ENCODE data around the gene TIE1. TPM values are rescaled to one million over a fixed set of nuclear protein-coding genes. Genes with fewer than 3 reads are reported as not detected.

Gene TIE1
- total RNA-seq, 6 donors from 2014 or later = 23.9 to 170 (median 51.4) TPM

DNA sequence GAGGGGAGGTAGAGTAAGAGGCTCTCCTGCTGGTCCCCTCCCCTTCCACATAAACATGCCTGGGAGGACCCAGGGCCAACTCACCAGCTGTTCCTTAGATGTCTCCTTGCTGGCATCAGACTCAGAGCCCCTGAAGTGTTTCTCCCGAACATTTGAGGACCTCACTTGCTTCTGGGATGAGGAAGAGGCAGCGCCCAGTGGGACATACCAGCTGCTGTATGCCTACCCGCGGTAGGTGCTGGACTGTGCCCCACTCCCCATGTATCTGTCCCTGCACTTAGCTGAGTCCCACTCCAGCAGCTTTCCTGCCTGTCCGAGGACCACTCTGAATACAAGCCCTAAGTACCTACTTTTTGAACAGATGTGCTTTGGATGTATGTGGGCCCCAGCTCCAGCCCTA, 37.2 kb downstream of the TIE1 start:
- Histone ChIP-seq H3K9me3 (no peaks in the 10 kb centered on the region), H3K4me3 (no peak overlapping the region), H3K27me3 (no peaks in the 10 kb centered on the region), H3K4me1 (no peaks in the 10 kb centered on the region), H3K27ac (no peak overlapping the region), H3K36me3 (no peaks in the 10 kb centered on the region)
- 76 to 80% methylated on average over 3 to 5 of the region's 5 CpGs for WGBS, 2 donors
- TF ChIP-seq POLR2AphosphoS5 (IDR thresholded peaks at IDR 0.05) = no peak
- TF ChIP-seq CTCF (IDR thresholded peaks at IDR 0.05) = no peak
- no peak for TF ChIP-seq EP300 (IDR thresholded peaks at IDR 0.05)
- TF ChIP-seq POLR2A (IDR thresholded peaks at IDR 0.05) = no peak
- DNase-seq (no peak), ATAC-seq (ENCODE audit: low FRiP score in 2 of 2) (no peak)

DNA sequence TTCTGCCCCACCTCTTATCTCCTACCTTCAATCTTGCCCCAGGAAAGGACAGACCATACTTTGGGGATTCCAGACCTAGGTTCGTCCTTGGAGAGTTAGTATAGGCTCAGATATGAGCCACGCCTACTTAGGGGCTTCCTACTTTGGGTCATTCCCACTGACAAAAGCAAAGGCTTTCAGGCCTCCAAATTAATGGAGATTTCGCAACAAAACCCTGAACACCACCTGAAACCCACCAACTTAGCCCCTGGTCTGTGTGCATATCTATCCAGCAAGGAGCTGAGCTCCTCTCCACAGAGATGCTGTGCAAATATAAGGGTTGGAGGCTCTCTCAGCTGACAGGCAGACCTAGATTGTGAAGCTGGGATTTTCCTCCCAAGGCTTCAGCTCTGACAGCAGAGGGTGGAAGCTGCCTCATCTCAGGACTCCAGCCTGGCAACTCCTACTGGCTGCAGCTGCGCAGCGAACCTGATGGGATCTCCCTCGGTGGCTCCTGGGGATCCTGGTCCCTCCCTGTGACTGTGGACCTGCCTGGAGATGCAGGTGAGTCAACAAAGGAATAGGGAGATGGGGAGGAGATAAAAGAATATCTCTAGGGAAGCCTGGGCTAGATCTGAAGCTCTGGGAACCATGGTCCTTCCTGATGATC, 38.9 kb downstream of the TIE1 start:
- no peak for ATAC-seq (ENCODE audit: low FRiP score in 2 of 2)
- H3K4me1 ChIP-seq = peaks cover 0 to 9% (median 5%) of the 10 kb centered on the region in 4 donors
- no peaks in the 10 kb centered on the region for H3K9me3 ChIP-seq
- WGBS, 2 donors = 88% methylated on average over 4 to 6 of the region's 6 CpGs
- no peak for DNase-seq
- H3K36me3 ChIP-seq = no peaks in the 10 kb centered on the region
- no peak overlapping the region for H3K4me3 ChIP-seq
- H3K27me3 ChIP-seq = no peaks in the 10 kb centered on the region
- H3K27ac ChIP-seq = no peak overlapping the region
- TF ChIP-seq POLR2AphosphoS5 (IDR thresholded peaks at IDR 0.05) (no peak), EP300 (IDR thresholded peaks at IDR 0.05) (no peak), CTCF (IDR thresholded peaks at IDR 0.05) (no peak), POLR2A (IDR thresholded peaks at IDR 0.05) (no peak)

GRCh38 chr1:43340559-43340958, 39.8 kb downstream of the TIE1 start:
- Histone ChIP-seq H3K4me1 (peaks cover 0 to 13% (median 8%) of the 10 kb centered on the region in 4 donors), H3K27me3 (no peaks in the 10 kb centered on the region), H3K9me3 (no peaks in the 10 kb centered on the region), H3K4me3 (no peak overlapping the region), H3K36me3 (no peaks in the 10 kb centered on the region), H3K27ac (no peak overlapping the region)
- WGBS, 2 donors = 73 to 76% methylated on average over 1 of the region's 1 CpG
- ATAC-seq (ENCODE audit: low FRiP score in 2 of 2) (no peak), DNase-seq (no peak)
- no peak for TF ChIP-seq CTCF (IDR thresholded peaks at IDR 0.05)
- TF ChIP-seq POLR2AphosphoS5 (IDR thresholded peaks at IDR 0.05) = no peak
- no peak for TF ChIP-seq POLR2A (IDR thresholded peaks at IDR 0.05)
- no peak for TF ChIP-seq EP300 (IDR thresholded peaks at IDR 0.05)

GRCh38 chr1:43344267-43344850, 43.6 kb downstream of the TIE1 start:
- Histone ChIP-seq H3K27me3 (no peaks in the 10 kb centered on the region), H3K36me3 (no peaks in the 10 kb centered on the region), H3K9me3 (no peaks in the 10 kb centered on the region), H3K27ac (no peak overlapping the region), H3K4me3 (no peak overlapping the region), H3K4me1 (peaks cover 2 to 23% (median 11%) of the 10 kb centered on the region in 4 donors)
- WGBS, 2 donors = 61 to 62% methylated on average over 4 of the region's 4 CpGs
- ATAC-seq (ENCODE audit: low FRiP score in 2 of 2) (no peak), DNase-seq (no peak)
- TF ChIP-seq POLR2AphosphoS5 (IDR thresholded peaks at IDR 0.05) = no peak
- TF ChIP-seq EP300 (IDR thresholded peaks at IDR 0.05) = no peak
- no peak for TF ChIP-seq CTCF (IDR thresholded peaks at IDR 0.05)
- no peak for TF ChIP-seq POLR2A (IDR thresholded peaks at IDR 0.05)

DNA sequence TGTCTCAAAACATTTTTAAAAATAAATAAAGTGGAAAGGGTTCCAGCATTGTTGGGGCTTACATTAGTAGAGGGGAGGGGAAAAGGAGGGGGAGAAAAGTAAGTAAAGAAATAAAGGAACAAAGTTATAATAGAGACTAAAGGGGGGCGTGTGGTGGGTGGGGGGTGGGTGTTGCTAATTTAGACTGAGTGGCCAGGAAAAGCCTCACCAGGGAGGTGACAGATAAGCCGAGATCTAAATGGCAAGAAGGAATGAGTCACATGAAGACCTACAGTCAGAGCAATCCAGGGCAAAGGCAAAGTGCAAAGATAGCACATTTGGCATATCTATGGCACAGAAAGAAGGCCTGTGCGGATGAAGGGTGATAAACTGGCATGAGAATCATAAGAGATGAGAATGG, 44.3 kb downstream of the TIE1 start:
- no peak overlapping the region for H3K27ac ChIP-seq
- H3K4me3 ChIP-seq = no peak overlapping the region
- TF ChIP-seq POLR2AphosphoS5 (IDR thresholded peaks at IDR 0.05) (no peak), EP300 (IDR thresholded peaks at IDR 0.05) (no peak), POLR2A (IDR thresholded peaks at IDR 0.05) (no peak), CTCF (IDR thresholded peaks at IDR 0.05) (no peak)
- DNase-seq (no peak), ATAC-seq (ENCODE audit: low FRiP score in 2 of 2) (no peak)
- no peaks in the 10 kb centered on the region for H3K9me3 ChIP-seq
- 53 to 64% methylated on average over 3 of the region's 3 CpGs for WGBS, 2 donors
- H3K27me3 ChIP-seq = no peaks in the 10 kb centered on the region
- H3K36me3 ChIP-seq = no peaks in the 10 kb centered on the region
- peaks cover 7 to 30% (median 14%) of the 10 kb centered on the region in 4 donors for H3K4me1 ChIP-seq

All from upper lobe of left lung (tissue), 6 donors.